Astrocyte of the hippocampus (primary cell): ENCODE measurements around the gene SERPINB4.
"Not testable (repeated sequence)": the region's sequence is repeated elsewhere in the genome, so short reads cannot be mapped to it uniquely, and the experiment has no call there.

ENCODE experiments used
- DNase-seq: peaks from one replicate; pipeline ENCODE4 v3.0.0; 2011; ENCODE audit warnings: low read depth, low spot score

Gene SERPINB4

DNA sequence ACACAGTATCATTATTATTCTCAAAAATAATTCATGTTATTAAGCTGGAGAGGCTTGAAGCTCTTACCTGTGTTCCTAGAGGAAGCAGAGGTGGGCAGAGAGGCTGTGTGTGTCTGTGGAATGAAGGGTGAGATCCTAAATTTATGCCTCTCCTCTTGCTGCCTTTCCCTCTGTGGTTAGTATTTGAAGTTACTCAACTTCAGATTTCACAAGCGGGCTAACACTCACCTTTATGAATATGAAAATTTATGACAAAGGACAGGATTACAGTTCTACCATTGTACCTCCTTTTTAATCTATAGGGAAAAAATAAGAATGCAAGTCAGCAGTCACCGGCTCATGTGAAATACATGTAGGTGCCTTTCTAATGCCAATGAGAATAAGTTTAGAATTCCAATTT lies at the start of gene SERPINB4:
Gene SERPINB4, minus strand, starts transcription at position 115 of the 400 bp plus-strand sequence. CDS start 679 bp downstream, outside the sequence.
- DNase-seq, result not testable (repeated sequence)

- no peak for DNase-seq
Observed at GRCh38 chr18:63689064-63689463, 45.0 kb upstream of the SERPINB4 start.

DNA sequence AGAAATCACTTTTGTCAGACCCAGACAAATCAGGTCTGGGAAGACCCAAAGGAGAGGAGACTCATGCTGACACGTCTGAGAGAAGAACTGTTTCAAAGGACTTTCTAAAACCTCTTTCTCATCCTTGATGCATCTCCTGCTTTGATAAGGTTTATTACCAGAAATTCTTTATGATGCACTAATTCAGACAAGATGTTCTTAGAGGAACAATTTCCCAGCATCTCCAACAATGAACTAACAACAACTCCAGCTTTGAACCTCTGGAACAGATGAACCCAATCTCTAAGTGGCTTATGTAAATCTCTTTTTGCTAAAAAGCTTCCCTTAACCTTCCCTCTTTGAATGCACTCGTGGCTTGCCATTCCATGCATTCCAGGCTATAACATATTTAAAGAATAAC lies 42.8 kb upstream of the SERPINB4 start:
- DNase-seq, result no peak

GRCh38 chr18:63684718-63685117 lies 40.7 kb upstream of the SERPINB4 start:
- DNase-seq, result no peak

GRCh38 chr18:63683890-63684289 lies 39.8 kb upstream of the SERPINB4 start:
- no peak for DNase-seq

DNA sequence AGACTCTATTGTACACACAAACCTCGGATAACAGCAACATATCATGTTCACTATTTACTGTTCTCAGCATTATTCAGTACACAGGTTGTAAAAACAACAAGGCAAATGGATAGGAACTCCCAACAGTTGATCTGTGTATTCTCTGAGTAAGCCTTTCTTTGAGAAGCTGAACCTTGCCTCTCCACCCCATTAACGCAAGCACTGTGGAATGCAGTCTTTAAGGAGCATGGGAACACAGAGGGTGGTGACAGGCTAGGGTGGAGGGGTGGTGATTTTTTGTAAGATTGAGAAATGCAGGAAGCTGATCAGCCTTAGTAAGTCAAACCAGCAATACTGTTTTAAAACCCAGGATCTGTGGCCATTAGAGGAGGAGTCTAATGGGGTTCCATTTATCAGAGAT lies 39.1 kb upstream of the SERPINB4 start:
- DNase-seq, result peak; percentile 29

DNA sequence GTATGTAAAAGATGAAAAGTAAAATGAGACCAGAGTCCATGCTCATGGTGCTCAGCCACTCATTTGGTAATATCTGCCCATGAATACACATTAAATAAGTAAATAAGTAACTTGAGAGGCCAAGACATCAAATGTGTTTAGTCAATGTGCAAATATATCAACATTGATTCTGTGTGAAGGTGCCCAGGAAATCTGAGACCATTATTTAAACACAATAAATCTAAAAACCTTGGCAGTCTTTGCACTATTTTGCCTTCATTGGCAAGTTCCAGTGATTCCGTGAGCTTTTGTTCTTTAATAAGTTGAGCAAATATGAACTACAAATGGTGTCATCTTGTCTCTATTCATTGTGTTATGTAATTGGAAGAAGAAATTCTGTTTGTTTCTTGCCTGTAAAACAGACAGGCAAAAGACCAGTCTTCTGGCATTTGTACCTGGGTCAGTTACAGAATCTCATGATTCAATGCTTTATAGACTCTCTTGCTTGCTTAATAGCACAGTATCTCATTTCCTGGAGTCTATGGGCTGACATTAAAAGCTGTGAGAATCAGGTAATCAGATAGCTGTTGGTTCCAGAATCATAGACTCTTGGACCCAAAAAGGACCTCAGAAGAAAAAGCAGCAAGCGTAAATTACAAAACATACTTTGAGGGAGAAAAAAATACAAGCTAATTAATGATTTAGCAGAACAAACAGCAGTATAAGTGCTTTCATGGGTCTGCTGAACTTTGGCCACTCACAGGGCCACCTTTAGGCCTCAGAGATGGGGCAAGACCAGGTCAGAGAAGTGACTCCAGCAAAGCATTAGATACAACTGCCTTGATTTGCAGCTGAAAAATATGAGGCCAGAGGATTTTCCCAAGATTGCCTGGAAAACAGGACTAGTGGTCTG lies 37.6 kb upstream of the SERPINB4 start:
- no peak for DNase-seq

- no peak for DNase-seq
Observed at GRCh38 chr18:63679820-63680606, 36.0 kb upstream of the SERPINB4 start.

DNA sequence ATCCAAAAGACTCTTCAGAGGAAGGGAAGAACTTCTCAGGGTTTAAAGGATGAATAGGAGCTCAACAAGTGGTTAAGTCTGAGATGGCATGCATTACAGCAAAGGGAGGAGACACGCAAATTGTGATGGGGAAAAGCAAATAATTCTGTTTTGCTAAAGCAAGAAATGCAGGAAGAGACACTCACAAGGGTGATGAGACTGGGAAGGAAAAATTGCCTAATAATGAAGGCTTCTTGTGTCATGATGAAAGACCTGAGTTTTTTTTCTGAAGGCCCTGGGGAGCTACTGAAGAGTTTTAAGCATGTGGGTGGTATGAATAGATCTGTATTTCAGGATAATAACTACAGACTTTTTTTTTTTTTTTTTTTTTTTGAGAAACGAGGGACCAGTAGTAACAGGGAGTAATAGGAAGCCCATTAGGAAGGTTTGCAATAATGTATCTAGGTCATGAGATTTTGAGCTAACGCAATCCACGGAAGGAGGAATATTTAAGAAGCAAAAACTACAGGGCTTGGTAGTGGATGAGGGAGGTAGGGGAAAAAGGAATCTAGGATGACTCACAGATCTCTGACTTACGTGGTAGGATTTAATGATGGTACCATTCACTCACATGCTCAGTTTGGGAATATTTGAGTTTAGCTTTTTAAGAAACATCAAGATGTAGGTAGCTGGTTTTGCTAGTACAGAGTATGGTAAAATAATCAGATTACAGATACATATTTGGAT lies 33.6 kb upstream of the SERPINB4 start:
- DNase-seq, result no peak

- no peak for DNase-seq
Observed at GRCh38 chr18:63676526-63677323, 32.7 kb upstream of the SERPINB4 start.

DNA sequence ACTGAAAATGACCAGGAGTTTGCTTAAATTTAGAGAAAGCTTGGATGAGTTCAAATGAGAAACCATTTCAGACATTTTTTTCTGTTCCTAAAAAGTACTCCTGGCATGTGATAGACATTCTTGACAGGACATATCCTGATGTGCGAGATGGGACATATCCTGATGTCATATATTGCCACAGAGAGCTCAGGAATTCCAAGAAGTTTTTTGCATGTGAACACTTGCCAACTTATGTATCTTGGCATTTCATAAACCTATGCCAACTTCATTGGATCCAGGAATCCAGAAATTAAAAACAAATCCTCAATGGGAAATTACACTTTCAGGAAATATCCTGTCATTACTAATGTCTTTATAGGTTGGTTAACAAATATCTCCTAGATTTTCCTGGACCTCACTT lies 20.5 kb upstream of the SERPINB4 start:
- DNase-seq, result no peak

DNA sequence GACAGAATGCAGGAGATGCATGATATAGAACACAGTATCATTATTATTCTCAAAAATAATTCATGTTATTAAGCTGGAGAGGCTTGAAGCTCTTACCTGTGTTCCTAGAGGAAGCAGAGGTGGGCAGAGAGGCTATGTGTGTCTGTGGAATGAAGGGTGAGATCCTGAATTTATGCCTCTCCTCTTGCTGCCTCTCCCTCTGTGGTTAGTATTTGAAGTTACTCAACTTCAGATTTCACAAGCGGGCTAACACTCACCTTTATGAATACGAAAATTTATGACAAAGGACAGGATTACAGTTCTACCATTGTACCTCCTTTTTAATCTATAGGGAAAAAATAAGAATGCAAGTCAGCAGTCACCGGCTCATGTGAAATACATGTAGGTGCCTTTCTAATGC lies 17.7 kb upstream of the SERPINB4 start, which contains the start of gene SERPINB3:
Gene SERPINB3, minus strand, starts transcription at position 144 of the 400 bp plus-strand sequence. CDS start 677 bp downstream, outside the sequence.
- not testable (repeated sequence) for DNase-seq

GRCh38 chr18:63658920-63659319 lies 14.9 kb upstream of the SERPINB4 start:
- DNase-seq, result not testable (repeated sequence)

DNA sequence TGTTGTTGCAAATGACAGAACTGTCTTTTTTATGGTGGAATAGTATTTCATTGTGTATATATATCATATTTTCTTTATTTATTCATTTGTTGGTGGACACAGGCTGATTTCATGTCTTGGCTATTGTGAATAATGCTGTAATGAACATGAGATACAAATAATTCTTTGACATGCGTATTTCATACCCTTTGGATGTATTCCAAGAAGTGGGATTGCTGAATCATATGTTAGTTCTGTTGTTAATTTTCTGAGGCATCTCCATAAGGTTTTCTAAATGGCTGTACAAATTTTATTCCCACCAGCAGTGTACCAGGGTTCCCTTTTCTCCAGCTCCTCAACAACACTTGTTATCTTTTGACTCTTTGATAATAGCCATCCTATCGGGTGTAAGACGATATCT lies 6.2 kb upstream of the SERPINB4 start:
- not testable (repeated sequence) for DNase-seq

DNA sequence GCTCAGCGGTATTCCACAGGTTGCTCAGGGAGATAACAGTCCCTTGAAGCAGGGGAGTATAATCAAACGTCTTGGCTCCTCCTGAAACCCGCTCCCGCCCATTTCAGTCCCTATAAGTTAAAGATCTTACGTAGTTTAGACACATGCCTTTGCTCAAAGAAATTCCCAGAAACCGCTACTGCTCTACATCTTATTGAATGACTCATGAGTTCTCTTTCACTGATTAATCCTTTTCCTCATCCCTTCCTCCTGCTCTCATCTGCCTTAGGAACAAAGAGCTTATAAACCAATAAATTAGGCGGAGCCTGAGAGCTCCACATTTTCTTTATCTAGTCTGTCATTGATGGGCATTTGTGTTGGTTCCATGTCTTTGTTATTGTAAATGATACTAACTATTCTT lies 4.2 kb upstream of the SERPINB4 start:
- no peak for DNase-seq

DNA sequence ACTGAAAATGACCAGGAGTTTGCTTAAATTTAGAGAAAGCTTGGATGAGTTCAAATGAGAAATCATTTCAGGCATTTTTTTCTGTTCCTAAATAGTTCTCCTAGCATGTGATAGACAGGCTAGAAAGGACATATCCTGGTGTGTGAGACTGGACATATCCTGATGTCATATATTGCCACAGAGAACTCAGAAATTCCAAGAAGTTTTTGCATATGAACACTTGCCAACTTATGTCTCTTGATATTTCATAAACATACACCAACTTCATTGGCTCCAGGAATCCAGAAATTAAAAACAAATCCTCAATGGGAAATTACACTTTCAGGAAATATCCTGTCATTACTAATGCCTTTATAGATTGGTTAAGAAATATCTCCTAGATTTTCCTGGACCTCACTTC lies 2.9 kb upstream of the SERPINB4 start:
- DNase-seq, result no peak

DNA sequence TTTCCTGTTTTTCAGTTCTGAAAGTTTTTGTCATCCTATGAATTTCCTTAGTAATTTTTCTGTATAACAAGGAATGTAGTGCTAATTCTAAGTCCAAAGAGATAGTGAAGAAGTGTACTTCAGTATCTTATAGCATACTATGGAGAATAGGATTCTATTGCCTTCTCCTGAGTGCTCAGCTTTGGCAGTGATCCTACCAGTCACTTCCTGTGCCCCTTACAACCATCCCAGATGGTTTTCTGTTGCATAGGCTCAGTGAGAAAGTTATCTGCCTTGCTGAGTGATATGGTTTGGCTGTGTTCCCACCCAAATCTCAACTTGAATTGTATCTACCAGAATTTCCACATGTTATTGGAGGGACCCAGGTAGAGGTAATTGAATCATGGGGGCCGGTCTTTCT lies 638 bp upstream of the SERPINB4 start:
- not testable (repeated sequence) for DNase-seq

DNA sequence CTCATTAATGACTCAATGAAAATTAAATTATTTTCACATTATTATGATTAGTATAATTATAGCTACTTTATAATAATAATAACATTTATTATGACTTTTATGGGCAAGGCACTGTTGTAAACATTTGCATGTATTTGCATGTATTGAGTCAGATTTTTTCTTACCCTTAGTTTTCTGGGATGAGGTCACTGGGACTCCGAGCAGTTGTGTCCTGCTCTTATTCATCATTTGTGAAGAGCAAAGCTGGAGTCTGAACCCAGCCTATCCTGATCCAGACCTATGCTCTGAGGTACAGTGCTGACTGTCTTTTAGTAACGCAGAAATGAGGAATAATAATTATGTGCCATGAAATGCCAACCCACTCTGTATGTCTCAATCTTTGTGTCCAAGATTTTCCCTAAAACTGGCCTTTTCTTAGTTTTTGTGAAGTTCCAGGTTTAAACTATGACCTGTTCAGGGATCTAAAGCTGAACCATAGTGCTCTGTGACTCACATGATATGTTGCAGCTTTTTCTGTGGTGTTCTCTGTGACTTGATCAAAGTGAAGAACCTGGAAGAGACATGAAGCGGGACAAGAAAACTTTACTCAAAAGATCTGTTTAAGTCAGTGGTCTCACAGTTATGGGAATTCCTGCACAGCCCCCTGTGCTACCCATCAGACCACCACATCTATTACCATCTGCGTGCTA lies 1.2 kb downstream of the SERPINB4 start:
- not testable (repeated sequence) for DNase-seq

DNA sequence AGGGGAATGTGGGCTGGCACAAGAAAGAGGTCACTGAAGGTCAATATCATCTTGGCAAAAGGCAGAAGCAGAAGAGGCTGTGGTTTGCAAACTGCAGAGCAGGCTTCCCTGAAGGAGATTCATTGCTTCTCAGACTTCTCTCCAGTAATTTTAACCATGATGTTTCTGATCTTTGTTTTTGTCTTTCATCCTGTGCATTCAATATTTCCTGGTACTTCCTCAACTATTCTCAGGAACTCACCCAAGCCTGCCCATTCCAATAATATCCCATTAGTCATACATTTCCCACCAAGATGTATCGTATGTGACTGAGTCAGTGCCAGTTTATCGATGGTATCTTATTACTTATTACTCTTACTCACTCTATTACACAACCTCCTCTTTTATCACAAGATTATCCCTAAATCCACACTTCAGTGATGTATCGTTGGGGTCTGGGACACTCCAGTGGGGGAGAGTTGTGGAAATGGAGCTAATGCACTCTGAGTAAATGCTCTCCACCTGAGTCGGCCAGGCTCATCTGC lies 2.8 kb downstream of the SERPINB4 start:
- DNase-seq, result not testable (repeated sequence)

- no peak for DNase-seq
Observed at GRCh38 chr18:63637703-63638102, 6.4 kb downstream of the SERPINB4 start.
